GM23338 (cell line): ENCODE results near the gene PHYHIPL. TPM values are rescaled to one million over a fixed set of nuclear protein-coding genes. Genes with fewer than 3 reads are reported as not detected.

ENCODE experiments used
- ATAC-seq: fragments of 200-7000 bp; cut with Tn5 transposase; 3 replicates; pipeline ENCODE4 v1.9.1; 2020
- DNase-seq: peaks from one replicate; pipeline ENCODE4 v3.0.0-alpha.2; 2015; ENCODE audit warnings: low spot score
- H2AFZ ChIP-seq: fragments of 200-600 bp; sonication (generic); 2 replicates; pipeline ENCODE4 v1.8.0; 2016; ENCODE audit warnings: antibody characterized with exemption, mild to moderate bottlenecking, moderate library complexity
- H3F3A ChIP-seq: fragments of 200-600 bp; sonication (generic); replicated peaks from 2 replicates; pipeline ENCODE4 v1.8.0; 2017; ENCODE audit warnings: antibody characterized with exemption, mixed run types, low read depth
- H3K27ac ChIP-seq: fragments of 200-600 bp; sonication (generic); 2 replicates; pipeline ENCODE4 v1.6.1; 2016; ENCODE audit warnings: low read depth
- H3K27me3 ChIP-seq: fragments of 200-600 bp; sonication (generic); 2 replicates; pipeline ENCODE4 v1.8.0; 2016; ENCODE audit warnings: mild to moderate bottlenecking, mixed run types, moderate library complexity; ENCODE audit not compliant: insufficient read depth
- H3K36me3 ChIP-seq: fragments of 200-600 bp; sonication (generic); 2 replicates; pipeline ENCODE4 v1.8.0; 2016; ENCODE audit warnings: mild to moderate bottlenecking; ENCODE audit not compliant: insufficient read depth
- H3K4me1 ChIP-seq: fragments of 200-600 bp; sonication (generic); 2 replicates; pipeline ENCODE4 v1.8.0; 2016; ENCODE audit warnings: mild to moderate bottlenecking, moderate library complexity; ENCODE audit not compliant: insufficient read depth
- H3K4me2 ChIP-seq: fragments of 200-600 bp; sonication (generic); 2 replicates; pipeline ENCODE4 v1.7.1; 2017; ENCODE audit warnings: mixed run types
- H3K4me3 ChIP-seq: fragments of 200-600 bp; sonication (generic); 2 replicates; pipeline ENCODE4 v1.6.1; 2016; ENCODE audit warnings: mixed run types
- H3K79me2 ChIP-seq: fragments of 200-600 bp; sonication (generic); replicated peaks from 2 replicates; pipeline ENCODE4 v1.8.0; 2017; ENCODE audit warnings: mild to moderate bottlenecking; ENCODE audit not compliant: insufficient read depth
- H3K9me2 ChIP-seq: fragments of 200-600 bp; sonication (generic); 2 replicates; pipeline ENCODE4 v1.8.0; 2017; ENCODE audit not compliant: insufficient read depth
- H4K20me1 ChIP-seq: fragments of 200-600 bp; sonication (generic); replicated peaks from 2 replicates; pipeline ENCODE4 v1.8.0; 2017; ENCODE audit warnings: mild to moderate bottlenecking; ENCODE audit not compliant: insufficient read depth
- H3K27ac Mint-ChIP-seq: 2 replicates; pipeline ENCODE4 v1.8.0; 2020; ENCODE audit warnings: inconsistent platforms, mild to moderate bottlenecking, moderate library complexity, mixed read lengths
- H3K27me3 Mint-ChIP-seq: 3 replicates; pipeline ENCODE4 v1.8.0; 2022; ENCODE audit warnings: low read depth, mild to moderate bottlenecking, moderate library complexity, mixed read lengths, inconsistent platforms; ENCODE audit not compliant: insufficient read depth, poor library complexity
- H3K36me3 Mint-ChIP-seq: 3 replicates; pipeline ENCODE4 v1.8.0; 2021; ENCODE audit warnings: low read depth, mild to moderate bottlenecking, inconsistent platforms, moderate library complexity, mixed read lengths
- H3K4me1 Mint-ChIP-seq: 3 replicates; pipeline ENCODE4 v1.8.0; 2020; ENCODE audit warnings: mild to moderate bottlenecking, inconsistent platforms, mixed read lengths
- H3K4me3 Mint-ChIP-seq: 3 replicates; pipeline ENCODE4 v1.8.0; 2021; ENCODE audit warnings: moderate library complexity, mild to moderate bottlenecking, inconsistent platforms, mixed read lengths
- H3K9me3 Mint-ChIP-seq: 3 replicates; pipeline ENCODE4 v1.8.0; 2020; ENCODE audit warnings: moderate library complexity, mild to moderate bottlenecking, inconsistent platforms, mixed read lengths
- CREB1 ChIP-seq: fragments of 250-450 bp; sonication (Bioruptor Pico); IDR thresholded peaks from 2 replicates; pipeline ENCODE4 v1.5.0; 2020; ENCODE audit warnings: low read depth, mild to moderate bottlenecking, moderate library complexity
- EZH2 ChIP-seq: fragments of 200-600 bp; sonication (generic); IDR thresholded peaks from one replicate; pipeline ENCODE4 v1.8.0; 2017; ENCODE audit warnings: antibody characterized with exemption, mild to moderate bottlenecking, low read depth; ENCODE audit not compliant: unreplicated experiment
- EZH2phosphoT487 ChIP-seq: fragments of 200-600 bp; sonication (generic); IDR thresholded peaks from one replicate; pipeline ENCODE4 v1.8.1; 2018; ENCODE audit warnings: antibody characterized with exemption; ENCODE audit not compliant: unreplicated experiment
- JUNB ChIP-seq: IDR thresholded peaks from one replicate; pipeline ENCODE4 v1.6.1; 2016; ENCODE audit warnings: antibody characterized with exemption; ENCODE audit not compliant: unreplicated experiment
- NANOG ChIP-seq: IDR thresholded peaks from 2 replicates; pipeline ENCODE4 v1.6.1; 2016; ENCODE audit warnings: antibody characterized with exemption, borderline replicate concordance
- POLR2AphosphoS5 ChIP-seq: IDR thresholded peaks from 2 replicates; pipeline ENCODE4 v1.6.1; 2016; ENCODE audit warnings: antibody characterized with exemption, low read depth
- STAT1 ChIP-seq: IDR thresholded peaks from one replicate; pipeline ENCODE4 v1.6.1; 2016; ENCODE audit warnings: antibody characterized with exemption; ENCODE audit not compliant: unreplicated experiment
- ZNF114 ChIP-seq: fragments of 250-450 bp; sonication (Bioruptor Pico); IDR thresholded peaks from 2 replicates; pipeline ENCODE4 v1.5.0; 2020; ENCODE audit warnings: mild to moderate bottlenecking, moderate library complexity
- ZNF331 ChIP-seq: fragments of 250-450 bp; sonication (Bioruptor Pico); IDR thresholded peaks from 2 replicates; pipeline ENCODE4 v1.5.0; 2020; ENCODE audit warnings: low read depth, mild to moderate bottlenecking, moderate library complexity
- polyA plus RNA-seq: library from polyadenylated mRNA; unstranded; fragments of >200 nt; fragmentation: Nextera tagmentation; extraction: Ambion mirVana; gene quantifications from 2 replicates; pipeline ENCODE4 v1.2.1, GENCODE V29; 2016
- total RNA-seq: library from RNA; depleted of rRNA; stranded (reverse); fragments of >200 nt; shearing (Covaris generic); gene quantifications from 2 replicates; pipeline ENCODE4 v1.2.3, GENCODE V29; 2014
- TF ChIP-seq, protein P1 (sequence below), 2 experiments: fragments of 200-600 bp in 1 of 2; sonication (generic) in 1 of 2; conservative IDR thresholded peaks; 2 replicates each; pipeline versions ENCODE4 v1.5.1 to v1.6.1; 2016 to 2017; ENCODE audit warnings: antibody characterized with exemption in 2 of 2, low read depth in 2 of 2, mild to moderate bottlenecking in 2 of 2, moderate library complexity in 1 of 2
- TF ChIP-seq, protein P2 (sequence below): IDR thresholded peaks from 2 replicates; pipeline ENCODE4 v1.6.1; 2016; ENCODE audit warnings: antibody characterized with exemption
- TF ChIP-seq, protein P3 (sequence below): fragments of 250-450 bp; sonication (Bioruptor Pico); IDR thresholded peaks from 2 replicates; pipeline ENCODE4 v1.5.0; 2020; ENCODE audit warnings: mild to moderate bottlenecking, moderate library complexity
- TF ChIP-seq, protein P4 (sequence below): IDR thresholded peaks from one replicate; pipeline ENCODE4 v1.6.1; 2018; ENCODE audit warnings: antibody characterized with exemption; ENCODE audit not compliant: unreplicated experiment

The PHYHIPL gene
- total and polyA plus RNA-seq, 2 experiments from 2014 or later = 0.24 to 0.27 TPM

DNA sequence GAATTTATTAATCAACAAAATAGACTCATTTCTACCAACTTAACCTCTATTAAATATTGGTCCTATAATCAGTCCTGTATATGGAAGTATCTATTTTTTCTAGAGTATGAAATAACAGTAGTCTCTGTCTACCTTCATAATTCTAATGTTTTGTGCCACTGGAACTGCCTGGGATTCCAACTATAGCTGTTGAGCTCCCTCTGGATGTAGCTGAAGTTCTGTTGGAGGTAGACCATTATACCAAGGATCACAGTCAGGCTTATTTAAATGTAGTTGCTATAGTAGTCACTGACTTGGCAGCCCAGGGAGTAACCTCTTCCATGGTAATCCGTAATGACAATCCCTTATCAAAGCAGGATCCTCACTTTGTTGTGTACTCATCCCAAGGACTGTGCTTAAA lies 48.5 kb upstream of the PHYHIPL start:
- Histone ChIP-seq H3K9me2 (peaks cover 12% of the 10 kb centered on the region; the same call in 1 of the 2 replicates), H2AFZ (no peak overlapping the region), H3F3A (no peaks in the 10 kb centered on the region), H3K27ac (no peak overlapping the region), H3K27me3 (no peaks in the 10 kb centered on the region), H3K4me3 (no peak overlapping the region), H4K20me1 (no peaks in the 10 kb centered on the region), H3K79me2 (no peaks in the 10 kb centered on the region), H3K4me2 (no peak overlapping the region), H3K36me3 (no peaks in the 10 kb centered on the region), H3K4me1 (no peaks in the 10 kb centered on the region)
- ATAC-seq (no peak), DNase-seq (no peak)
- H3K4me3 Mint-ChIP-seq = no peak overlapping the region
- TF ChIP-seq EZH2phosphoT487 (no peak), ZNF114 (CRISPR knock-in tag) (no peak), CREB1 (CRISPR knock-in tag) (no peak), POLR2AphosphoS5 (no peak), JUNB (no peak), EZH2 (no peak), NANOG (no peak), STAT1 (no peak), ZNF331 (CRISPR knock-in tag) (no peak)
- TF ChIP-seq, protein P1, sequence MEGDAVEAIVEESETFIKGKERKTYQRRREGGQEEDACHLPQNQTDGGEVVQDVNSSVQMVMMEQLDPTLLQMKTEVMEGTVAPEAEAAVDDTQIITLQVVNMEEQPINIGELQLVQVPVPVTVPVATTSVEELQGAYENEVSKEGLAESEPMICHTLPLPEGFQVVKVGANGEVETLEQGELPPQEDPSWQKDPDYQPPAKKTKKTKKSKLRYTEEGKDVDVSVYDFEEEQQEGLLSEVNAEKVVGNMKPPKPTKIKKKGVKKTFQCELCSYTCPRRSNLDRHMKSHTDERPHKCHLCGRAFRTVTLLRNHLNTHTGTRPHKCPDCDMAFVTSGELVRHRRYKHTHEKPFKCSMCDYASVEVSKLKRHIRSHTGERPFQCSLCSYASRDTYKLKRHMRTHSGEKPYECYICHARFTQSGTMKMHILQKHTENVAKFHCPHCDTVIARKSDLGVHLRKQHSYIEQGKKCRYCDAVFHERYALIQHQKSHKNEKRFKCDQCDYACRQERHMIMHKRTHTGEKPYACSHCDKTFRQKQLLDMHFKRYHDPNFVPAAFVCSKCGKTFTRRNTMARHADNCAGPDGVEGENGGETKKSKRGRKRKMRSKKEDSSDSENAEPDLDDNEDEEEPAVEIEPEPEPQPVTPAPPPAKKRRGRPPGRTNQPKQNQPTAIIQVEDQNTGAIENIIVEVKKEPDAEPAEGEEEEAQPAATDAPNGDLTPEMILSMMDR (conservative IDR thresholded peaks at IDR 0.05; ENCODE audit: low read depth in 2 of 2) = no peak
- TF ChIP-seq, protein P2, sequence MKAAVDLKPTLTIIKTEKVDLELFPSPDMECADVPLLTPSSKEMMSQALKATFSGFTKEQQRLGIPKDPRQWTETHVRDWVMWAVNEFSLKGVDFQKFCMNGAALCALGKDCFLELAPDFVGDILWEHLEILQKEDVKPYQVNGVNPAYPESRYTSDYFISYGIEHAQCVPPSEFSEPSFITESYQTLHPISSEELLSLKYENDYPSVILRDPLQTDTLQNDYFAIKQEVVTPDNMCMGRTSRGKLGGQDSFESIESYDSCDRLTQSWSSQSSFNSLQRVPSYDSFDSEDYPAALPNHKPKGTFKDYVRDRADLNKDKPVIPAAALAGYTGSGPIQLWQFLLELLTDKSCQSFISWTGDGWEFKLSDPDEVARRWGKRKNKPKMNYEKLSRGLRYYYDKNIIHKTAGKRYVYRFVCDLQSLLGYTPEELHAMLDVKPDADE = no peak
- TF ChIP-seq, protein P3, sequence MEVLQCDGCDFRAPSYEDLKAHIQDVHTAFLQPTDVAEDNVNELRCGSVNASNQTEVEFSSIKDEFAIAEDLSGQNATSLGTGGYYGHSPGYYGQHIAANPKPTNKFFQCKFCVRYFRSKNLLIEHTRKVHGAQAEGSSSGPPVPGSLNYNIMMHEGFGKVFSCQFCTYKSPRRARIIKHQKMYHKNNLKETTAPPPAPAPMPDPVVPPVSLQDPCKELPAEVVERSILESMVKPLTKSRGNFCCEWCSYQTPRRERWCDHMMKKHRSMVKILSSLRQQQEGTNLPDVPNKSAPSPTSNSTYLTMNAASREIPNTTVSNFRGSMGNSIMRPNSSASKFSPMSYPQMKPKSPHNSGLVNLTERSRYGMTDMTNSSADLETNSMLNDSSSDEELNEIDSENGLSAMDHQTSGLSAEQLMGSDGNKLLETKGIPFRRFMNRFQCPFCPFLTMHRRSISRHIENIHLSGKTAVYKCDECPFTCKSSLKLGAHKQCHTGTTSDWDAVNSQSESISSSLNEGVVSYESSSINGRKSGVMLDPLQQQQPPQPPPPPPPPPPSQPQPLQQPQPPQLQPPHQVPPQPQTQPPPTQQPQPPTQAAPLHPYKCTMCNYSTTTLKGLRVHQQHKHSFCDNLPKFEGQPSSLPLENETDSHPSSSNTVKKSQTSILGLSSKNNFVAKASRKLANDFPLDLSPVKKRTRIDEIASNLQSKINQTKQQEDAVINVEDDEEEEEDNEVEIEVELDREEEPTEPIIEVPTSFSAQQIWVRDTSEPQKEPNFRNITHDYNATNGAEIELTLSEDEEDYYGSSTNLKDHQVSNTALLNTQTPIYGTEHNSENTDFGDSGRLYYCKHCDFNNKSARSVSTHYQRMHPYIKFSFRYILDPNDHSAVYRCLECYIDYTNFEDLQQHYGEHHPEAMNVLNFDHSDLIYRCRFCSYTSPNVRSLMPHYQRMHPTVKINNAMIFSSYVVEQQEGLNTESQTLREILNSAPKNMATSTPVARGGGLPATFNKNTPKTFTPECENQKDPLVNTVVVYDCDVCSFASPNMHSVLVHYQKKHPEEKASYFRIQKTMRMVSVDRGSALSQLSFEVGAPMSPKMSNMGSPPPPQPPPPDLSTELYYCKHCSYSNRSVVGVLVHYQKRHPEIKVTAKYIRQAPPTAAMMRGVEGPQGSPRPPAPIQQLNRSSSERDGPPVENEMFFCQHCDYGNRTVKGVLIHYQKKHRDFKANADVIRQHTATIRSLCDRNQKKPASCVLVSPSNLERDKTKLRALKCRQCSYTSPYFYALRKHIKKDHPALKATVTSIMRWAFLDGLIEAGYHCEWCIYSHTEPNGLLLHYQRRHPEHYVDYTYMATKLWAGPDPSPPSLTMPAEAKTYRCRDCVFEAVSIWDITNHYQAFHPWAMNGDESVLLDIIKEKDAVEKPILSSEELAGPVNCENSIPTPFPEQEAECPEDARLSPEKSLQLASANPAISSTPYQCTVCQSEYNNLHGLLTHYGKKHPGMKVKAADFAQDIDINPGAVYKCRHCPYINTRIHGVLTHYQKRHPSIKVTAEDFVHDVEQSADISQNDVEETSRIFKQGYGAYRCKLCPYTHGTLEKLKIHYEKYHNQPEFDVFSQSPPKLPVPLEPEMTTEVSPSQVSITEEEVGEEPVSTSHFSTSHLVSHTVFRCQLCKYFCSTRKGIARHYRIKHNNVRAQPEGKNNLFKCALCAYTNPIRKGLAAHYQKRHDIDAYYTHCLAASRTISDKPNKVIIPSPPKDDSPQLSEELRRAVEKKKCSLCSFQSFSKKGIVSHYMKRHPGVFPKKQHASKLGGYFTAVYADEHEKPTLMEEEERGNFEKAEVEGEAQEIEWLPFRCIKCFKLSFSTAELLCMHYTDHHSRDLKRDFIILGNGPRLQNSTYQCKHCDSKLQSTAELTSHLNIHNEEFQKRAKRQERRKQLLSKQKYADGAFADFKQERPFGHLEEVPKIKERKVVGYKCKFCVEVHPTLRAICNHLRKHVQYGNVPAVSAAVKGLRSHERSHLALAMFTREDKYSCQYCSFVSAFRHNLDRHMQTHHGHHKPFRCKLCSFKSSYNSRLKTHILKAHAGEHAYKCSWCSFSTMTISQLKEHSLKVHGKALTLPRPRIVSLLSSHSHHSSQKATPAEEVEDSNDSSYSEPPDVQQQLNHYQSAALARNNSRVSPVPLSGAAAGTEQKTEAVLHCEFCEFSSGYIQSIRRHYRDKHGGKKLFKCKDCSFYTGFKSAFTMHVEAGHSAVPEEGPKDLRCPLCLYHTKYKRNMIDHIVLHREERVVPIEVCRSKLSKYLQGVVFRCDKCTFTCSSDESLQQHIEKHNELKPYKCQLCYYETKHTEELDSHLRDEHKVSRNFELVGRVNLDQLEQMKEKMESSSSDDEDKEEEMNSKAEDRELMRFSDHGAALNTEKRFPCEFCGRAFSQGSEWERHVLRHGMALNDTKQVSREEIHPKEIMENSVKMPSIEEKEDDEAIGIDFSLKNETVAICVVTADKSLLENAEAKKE (CRISPR knock-in tag) = no peak
- TF ChIP-seq, protein P4, sequence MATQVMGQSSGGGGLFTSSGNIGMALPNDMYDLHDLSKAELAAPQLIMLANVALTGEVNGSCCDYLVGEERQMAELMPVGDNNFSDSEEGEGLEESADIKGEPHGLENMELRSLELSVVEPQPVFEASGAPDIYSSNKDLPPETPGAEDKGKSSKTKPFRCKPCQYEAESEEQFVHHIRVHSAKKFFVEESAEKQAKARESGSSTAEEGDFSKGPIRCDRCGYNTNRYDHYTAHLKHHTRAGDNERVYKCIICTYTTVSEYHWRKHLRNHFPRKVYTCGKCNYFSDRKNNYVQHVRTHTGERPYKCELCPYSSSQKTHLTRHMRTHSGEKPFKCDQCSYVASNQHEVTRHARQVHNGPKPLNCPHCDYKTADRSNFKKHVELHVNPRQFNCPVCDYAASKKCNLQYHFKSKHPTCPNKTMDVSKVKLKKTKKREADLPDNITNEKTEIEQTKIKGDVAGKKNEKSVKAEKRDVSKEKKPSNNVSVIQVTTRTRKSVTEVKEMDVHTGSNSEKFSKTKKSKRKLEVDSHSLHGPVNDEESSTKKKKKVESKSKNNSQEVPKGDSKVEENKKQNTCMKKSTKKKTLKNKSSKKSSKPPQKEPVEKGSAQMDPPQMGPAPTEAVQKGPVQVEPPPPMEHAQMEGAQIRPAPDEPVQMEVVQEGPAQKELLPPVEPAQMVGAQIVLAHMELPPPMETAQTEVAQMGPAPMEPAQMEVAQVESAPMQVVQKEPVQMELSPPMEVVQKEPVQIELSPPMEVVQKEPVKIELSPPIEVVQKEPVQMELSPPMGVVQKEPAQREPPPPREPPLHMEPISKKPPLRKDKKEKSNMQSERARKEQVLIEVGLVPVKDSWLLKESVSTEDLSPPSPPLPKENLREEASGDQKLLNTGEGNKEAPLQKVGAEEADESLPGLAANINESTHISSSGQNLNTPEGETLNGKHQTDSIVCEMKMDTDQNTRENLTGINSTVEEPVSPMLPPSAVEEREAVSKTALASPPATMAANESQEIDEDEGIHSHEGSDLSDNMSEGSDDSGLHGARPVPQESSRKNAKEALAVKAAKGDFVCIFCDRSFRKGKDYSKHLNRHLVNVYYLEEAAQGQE = no peak
- no peaks in the 10 kb centered on the region for H3K27me3 Mint-ChIP-seq
- no peaks in the 10 kb centered on the region for H3K4me1 Mint-ChIP-seq
- no peak overlapping the region for H3K27ac Mint-ChIP-seq
- H3K9me3 Mint-ChIP-seq = no peaks in the 10 kb centered on the region
- no peaks in the 10 kb centered on the region for H3K36me3 Mint-ChIP-seq
